K562 (cell line): ENCODE data around the gene COPS9. TPM values are rescaled to one million over a fixed set of nuclear protein-coding genes. Genes with fewer than 3 reads are reported as not detected.

Source experiments
- ATAC-seq: fragments of 200-7000 bp; cut with Tn5 transposase; 3 replicates; pipeline ENCODE4 v1.9.1; 2020; ENCODE audit warnings: moderate library complexity
- BruUV-seq: library from RNA; stranded (reverse); fragments of 400-500 nt; replicated peaks from 2 replicates; lab custom pipeline; 2021; lab: Mats Ljungman, UMichigan
- CTCF ChIA-PET: fragments of 300-600 bp; formaldehyde crosslinking; extraction: SDS; loops from one replicate; lab custom pipeline; 2021; ENCODE audit warnings: low intra/inter-chr PET ratio; lab: Yijun Ruan, JAX
- POLR2A ChIA-PET: fragments of 300-600, 350-650 bp; sonication (Branson Sonifier 250); formaldehyde crosslinking; extraction: SDS; loops from one replicate; lab custom pipeline; 2021; ENCODE audit warnings: antibody characterized with exemption, inconsistent platforms; lab: Yijun Ruan, JAX
- DNase-seq, 4 experiments: peaks; one replicate each; pipeline versions ENCODE4 v3.0.0 to v3.0.0-alpha.2; 2011 to 2018; ENCODE audit warnings: low spot score in 3 of 4, mixed read lengths in 3 of 4; ENCODE audit errors: extremely low read depth in 1 of 4
- FAIRE-seq: peaks from 2 replicates; lab custom pipeline; 2011; peaks lifted over from hg19 to GRCh38; lab: Jason Lieb, UNC
- H2AFZ ChIP-seq: 2 replicates; pipeline ENCODE4 v1.6.0; 2011; ENCODE audit warnings: low read depth, low read length, control low read depth, inconsistent platforms
- H3K27ac ChIP-seq: fragments of 200-600 bp; 3 replicates; pipeline ENCODE4 v1.8.0; 2011; ENCODE audit warnings: low read depth, mild to moderate bottlenecking, control low read depth, inconsistent platforms, low read length, moderate library complexity, mixed read lengths; ENCODE audit errors: extremely low read depth
- H3K27me3 ChIP-seq, 2 experiments: fragments of 300-600 bp in 1 of 2; 2 replicates in 1 of 2; 3 replicates in 1 of 2; pipeline versions ENCODE4 v1.6.0 to v1.8.0; 2011; ENCODE audit warnings: inconsistent platforms in 2 of 2, low read length in 2 of 2, mild to moderate bottlenecking in 1 of 2, mixed read lengths in 1 of 2, moderate library complexity in 1 of 2; ENCODE audit not compliant: control insufficient read depth in 2 of 2, insufficient read depth in 2 of 2
- H3K36me3 ChIP-seq: fragments of 300-600 bp; 3 replicates; pipeline ENCODE4 v1.8.0; 2011; ENCODE audit warnings: mild to moderate bottlenecking, low read length, inconsistent platforms; ENCODE audit not compliant: control insufficient read depth, insufficient read depth
- H3K4me1 ChIP-seq, 2 experiments: fragments of 200-600 bp in 1 of 2; replicated peaks in 1 of 2; 2 replicates in 1 of 2; 3 replicates in 1 of 2; pipeline versions ENCODE4 v1.5.1 to v1.8.0; 2011; ENCODE audit warnings: inconsistent platforms in 2 of 2, low read length in 2 of 2, mild to moderate bottlenecking in 1 of 2, mixed read lengths in 1 of 2, moderate library complexity in 1 of 2; ENCODE audit not compliant: control insufficient read depth in 2 of 2, insufficient read depth in 2 of 2
- H3K4me2 ChIP-seq: 2 replicates; pipeline ENCODE4 v1.6.1; 2011; ENCODE audit warnings: low read length, control low read depth, inconsistent platforms, mixed read lengths; ENCODE audit not compliant: insufficient read depth
- H3K4me3 ChIP-seq: fragments of 200-600 bp; sonication (generic), shearing (Covaris generic); 2 replicates; pipeline ENCODE4 v1.5.1; 2016; ENCODE audit warnings: control low read depth, inconsistent platforms
- H3K79me2 ChIP-seq: fragments of 200-600 bp; 3 replicates; pipeline ENCODE4 v1.8.0; 2011; ENCODE audit warnings: low read length, inconsistent platforms; ENCODE audit not compliant: control insufficient read depth, insufficient read depth
- H3K9ac ChIP-seq, 2 experiments: 2 replicates each; pipeline versions ENCODE4 v1.6.0 to v1.6.1; 2011; ENCODE audit warnings: low read depth in 2 of 2, low read length in 2 of 2, control low read depth in 1 of 2, inconsistent platforms in 1 of 2, mild to moderate bottlenecking in 1 of 2, mixed read lengths in 1 of 2; ENCODE audit not compliant: insufficient read depth in 1 of 2
- H3K9me1 ChIP-seq: one replicate; pipeline ENCODE4 v1.6.0; 2011; ENCODE audit warnings: inconsistent platforms, mild to moderate bottlenecking, low read length, moderate library complexity; ENCODE audit not compliant: control insufficient read depth, insufficient read depth
- H3K9me3 ChIP-seq: replicated peaks from 2 replicates; pipeline ENCODE4 v1.5.1; 2011; ENCODE audit warnings: low read depth, low read length, inconsistent platforms; ENCODE audit not compliant: control insufficient read depth, insufficient read depth
- H4K20me1 ChIP-seq: replicated peaks from 2 replicates; pipeline ENCODE4 v1.6.1; 2011; ENCODE audit warnings: low read length, inconsistent platforms, mixed read lengths; ENCODE audit not compliant: control insufficient read depth, insufficient read depth
- KAT7 ChIP-seq: sonication (generic); formaldehyde crosslinking; IDR thresholded peaks from 2 replicates; pipeline ENCODE4 v1.8.0; 2022; ENCODE audit warnings: missing genetic modification reagents, mild to moderate bottlenecking, borderline replicate concordance
- SREBF2 ChIP-seq: sonication (generic); formaldehyde crosslinking; IDR thresholded peaks from 2 replicates; pipeline ENCODE4 v1.4.0; 2020; ENCODE audit warnings: mild to moderate bottlenecking, missing genetic modification reagents
- ZFX ChIP-seq: sonication (generic); formaldehyde crosslinking; IDR thresholded peaks from 2 replicates; pipeline ENCODE4 v1.8.0; 2022; ENCODE audit warnings: mild to moderate bottlenecking, missing genetic modification reagents, moderate library complexity
- WGBS: fragments of 100-300 bp; shearing (Covaris generic); methylation state at CpG from one replicate; pipeline ENCODE4 v1.1.6; 2016; ENCODE audit warnings: low coverage, mixed read lengths; ENCODE audit not compliant: insufficient coverage; ENCODE audit errors: missing lambda C conversion rate; 5-methylcytosine and 5-hydroxymethylcytosine counted together
- in situ Hi-C: fragments of 300-500 bp; cut with MboI; formaldehyde crosslinking; loops from 4 replicates; pipeline ENCODE4 v1.15.0; 2018; ENCODE audit warnings: inconsistent platforms, mixed read lengths
- intact Hi-C: fragments of 100-400 bp; cut with micrococcal nuclease; formaldehyde crosslinking; loops from 2 replicates; pipeline ENCODE4 v1.14.2; 2022
- polyA plus RNA-seq, 8 experiments: library from polyadenylated mRNA; depleted of rRNA in 4 of 8; stranded (reverse) in 5 of 8; unstranded in 3 of 8; fragments of >200 nt; fragmentation: Nextera tagmentation in 2 of 8; fragmentation: Illumina TruSeq in 1 of 8; extraction: Ambion mirVana in 2 of 8; extraction: Trizol in 1 of 8; gene quantifications; 2 replicates each; pipeline versions ENCODE4 v1.2.1 to v1.2.3, GENCODE V29; 2011 to 2014; ENCODE audit warnings: inconsistent platforms in 1 of 8, missing spikeins in 1 of 8
- total RNA-seq, 7 experiments: library from RNA; depleted of rRNA in 6 of 7; stranded (reverse); fragments of >200 nt in 6 of 7; fragmentation: Illumina TruSeq in 2 of 7; extraction: Trizol in 2 of 7; gene quantifications; 2 replicates each; pipeline versions ENCODE4 v1.2.1 to v1.2.3, GENCODE V29; 2011 to 2021; ENCODE audit warnings: low replicate concordance in 1 of 7
- TF ChIP-seq, protein P1 (sequence below): sonication (generic); formaldehyde crosslinking; IDR thresholded peaks from 2 replicates; pipeline ENCODE4 v1.8.1; 2023; ENCODE audit warnings: mild to moderate bottlenecking, missing genetic modification reagents

Gene COPS9
- total and polyA plus RNA-seq, 9 of the 15 experiments (the other 6 are each of a cell fraction or from before 2014, with no cell fraction given), result 55.0 to 281 (median 99.9) TPM

DNA sequence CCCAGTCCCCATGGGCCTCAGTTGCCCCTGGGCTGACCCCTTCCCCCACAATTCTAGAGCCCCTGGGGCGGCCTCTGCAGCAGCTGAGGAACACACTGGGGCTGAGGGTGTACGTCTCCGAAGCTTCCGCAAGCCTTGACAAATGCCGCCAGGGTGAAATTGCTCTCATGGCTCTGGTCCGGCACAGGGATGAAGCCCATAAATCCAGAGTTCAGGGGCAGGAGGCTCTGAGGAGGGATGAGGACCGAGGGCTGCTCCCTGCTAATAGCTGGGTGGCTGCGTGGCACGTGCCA lies 31.4 kb upstream of the COPS9 start:
- Histone ChIP-seq H3K27ac (no peak overlapping the region), H3K9me1 (no peaks in the 10 kb centered on the region), H3K9me3 (no peaks in the 10 kb centered on the region), H4K20me1 (no peaks in the 10 kb centered on the region), H2AFZ (no peak overlapping the region), H3K4me1 (no peaks in the 10 kb centered on the region), H3K27me3 (peaks cover 0 to 60% of the 10 kb centered on the region in 2 experiments; a peak in 3 of 5 replicates), H3K36me3 (no peaks in the 10 kb centered on the region), H3K9ac (no peak overlapping the region), H3K4me3 (no peak overlapping the region), H3K79me2 (no peaks in the 10 kb centered on the region), H3K4me2 (no peak overlapping the region)
- in situ Hi-C loops, result no loop called here
- no peak for ATAC-seq
- TF ChIP-seq, protein P1, sequence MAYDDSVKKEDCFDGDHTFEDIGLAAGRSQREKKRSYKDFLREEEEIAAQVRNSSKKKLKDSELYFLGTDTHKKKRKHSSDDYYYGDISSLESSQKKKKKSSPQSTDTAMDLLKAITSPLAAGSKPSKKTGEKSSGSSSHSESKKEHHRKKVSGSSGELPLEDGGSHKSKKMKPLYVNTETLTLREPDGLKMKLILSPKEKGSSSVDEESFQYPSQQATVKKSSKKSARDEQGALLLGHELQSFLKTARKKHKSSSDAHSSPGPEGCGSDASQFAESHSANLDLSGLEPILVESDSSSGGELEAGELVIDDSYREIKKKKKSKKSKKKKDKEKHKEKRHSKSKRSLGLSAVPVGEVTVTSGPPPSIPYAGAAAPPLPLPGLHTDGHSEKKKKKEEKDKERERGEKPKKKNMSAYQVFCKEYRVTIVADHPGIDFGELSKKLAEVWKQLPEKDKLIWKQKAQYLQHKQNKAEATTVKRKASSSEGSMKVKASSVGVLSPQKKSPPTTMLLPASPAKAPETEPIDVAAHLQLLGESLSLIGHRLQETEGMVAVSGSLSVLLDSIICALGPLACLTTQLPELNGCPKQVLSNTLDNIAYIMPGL (CRISPR knock-in tag), result no peak
- TF ChIP-seq SREBF2 (CRISPR knock-in tag), result no peak
- TF ChIP-seq KAT7 (CRISPR knock-in tag), result no peak
- TF ChIP-seq ZFX (CRISPR knock-in tag), result no peak
- ChIA-PET POLR2A (no interaction called here), CTCF (no interaction called here)
- FAIRE-seq, result no peak
- intact Hi-C loops, result no loop called here
- WGBS, result 0% methylated on average over 4 of the region's 9 CpGs
- no peak for DNase-seq
- no TSS peak for BruUV-seq
